Liver (tissue), 3 donors: ENCODE data around the gene FAM90A26.
"Not testable (repeated sequence)": the region's sequence is repeated elsewhere in the genome, so short reads cannot be mapped to it uniquely, and the experiment has no call there.

ENCODE experiments used
- FOXA1 ChIP-seq: IDR thresholded peaks from 2 replicates; pipeline ENCODE4 v1.6.1; 2016; ENCODE audit warnings: antibody characterized with exemption
- RAD21 ChIP-seq, 2 donors: IDR thresholded peaks; 2 replicates each; pipeline ENCODE4 v1.6.1; 2016; ENCODE audit warnings: antibody characterized with exemption in 2 of 2, mild to moderate bottlenecking in 2 of 2
- SP1 ChIP-seq: IDR thresholded peaks from 2 replicates; pipeline ENCODE4 v1.6.1; 2018; ENCODE audit warnings: antibody characterized with exemption, mild to moderate bottlenecking
- TF ChIP-seq, protein P1 (sequence below): fragments of 150-350 bp; IDR thresholded peaks from 2 replicates; pipeline ENCODE4 v1.5.1; 2017; ENCODE audit warnings: improper control_type of control experiment, low read depth, low read length; ENCODE audit not compliant: missing input control
- TF ChIP-seq, protein P2 (sequence below): IDR thresholded peaks from 2 replicates; pipeline ENCODE4 v1.6.1; 2016; ENCODE audit warnings: antibody characterized with exemption, mild to moderate bottlenecking
- TF ChIP-seq, protein P3 (sequence below): IDR thresholded peaks from 2 replicates; pipeline ENCODE4 v1.6.1; 2016; ENCODE audit warnings: antibody characterized with exemption
- TF ChIP-seq, protein P4 (sequence below): IDR thresholded peaks from 2 replicates; pipeline ENCODE4 v1.6.1; 2016; ENCODE audit warnings: antibody characterized with exemption
- donor health status: healthy.
- donor health status: healthy.

DNA sequence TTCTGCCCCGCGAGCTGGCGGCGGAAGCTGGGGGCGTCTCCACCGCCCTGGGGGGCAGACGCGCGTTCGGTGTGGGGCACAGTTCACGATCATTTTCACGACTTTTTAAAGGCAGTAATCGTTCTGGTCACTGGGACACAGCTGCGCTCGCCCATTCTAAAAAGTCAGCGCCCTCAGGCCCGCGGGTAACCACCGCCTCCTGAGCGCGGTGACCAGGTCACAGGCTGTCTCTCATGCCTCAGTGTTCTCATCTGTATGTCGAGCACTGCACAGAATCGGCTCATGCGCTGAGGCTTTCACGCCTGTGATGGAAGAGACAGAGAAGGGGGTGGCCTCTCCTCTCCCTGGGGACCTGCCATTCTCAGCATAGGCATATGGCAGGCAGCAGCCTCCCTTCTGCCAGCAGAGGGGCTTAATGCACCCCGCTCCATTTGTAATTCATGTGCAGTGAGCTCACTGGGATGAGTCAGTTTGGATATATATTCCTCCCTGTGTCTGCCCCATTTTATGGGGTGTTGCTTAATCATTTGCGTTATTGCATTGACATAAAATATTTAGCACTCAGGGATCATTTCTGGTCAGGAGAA, 16.5 kb upstream of the FAM90A26 start:
- not testable (repeated sequence) for TF ChIP-seq SP1; RAD21 (IDR thresholded peaks at IDR 0.05); FOXA1
- TF ChIP-seq, protein P1, sequence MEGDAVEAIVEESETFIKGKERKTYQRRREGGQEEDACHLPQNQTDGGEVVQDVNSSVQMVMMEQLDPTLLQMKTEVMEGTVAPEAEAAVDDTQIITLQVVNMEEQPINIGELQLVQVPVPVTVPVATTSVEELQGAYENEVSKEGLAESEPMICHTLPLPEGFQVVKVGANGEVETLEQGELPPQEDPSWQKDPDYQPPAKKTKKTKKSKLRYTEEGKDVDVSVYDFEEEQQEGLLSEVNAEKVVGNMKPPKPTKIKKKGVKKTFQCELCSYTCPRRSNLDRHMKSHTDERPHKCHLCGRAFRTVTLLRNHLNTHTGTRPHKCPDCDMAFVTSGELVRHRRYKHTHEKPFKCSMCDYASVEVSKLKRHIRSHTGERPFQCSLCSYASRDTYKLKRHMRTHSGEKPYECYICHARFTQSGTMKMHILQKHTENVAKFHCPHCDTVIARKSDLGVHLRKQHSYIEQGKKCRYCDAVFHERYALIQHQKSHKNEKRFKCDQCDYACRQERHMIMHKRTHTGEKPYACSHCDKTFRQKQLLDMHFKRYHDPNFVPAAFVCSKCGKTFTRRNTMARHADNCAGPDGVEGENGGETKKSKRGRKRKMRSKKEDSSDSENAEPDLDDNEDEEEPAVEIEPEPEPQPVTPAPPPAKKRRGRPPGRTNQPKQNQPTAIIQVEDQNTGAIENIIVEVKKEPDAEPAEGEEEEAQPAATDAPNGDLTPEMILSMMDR = not testable (repeated sequence)
- TF ChIP-seq, protein P2, sequence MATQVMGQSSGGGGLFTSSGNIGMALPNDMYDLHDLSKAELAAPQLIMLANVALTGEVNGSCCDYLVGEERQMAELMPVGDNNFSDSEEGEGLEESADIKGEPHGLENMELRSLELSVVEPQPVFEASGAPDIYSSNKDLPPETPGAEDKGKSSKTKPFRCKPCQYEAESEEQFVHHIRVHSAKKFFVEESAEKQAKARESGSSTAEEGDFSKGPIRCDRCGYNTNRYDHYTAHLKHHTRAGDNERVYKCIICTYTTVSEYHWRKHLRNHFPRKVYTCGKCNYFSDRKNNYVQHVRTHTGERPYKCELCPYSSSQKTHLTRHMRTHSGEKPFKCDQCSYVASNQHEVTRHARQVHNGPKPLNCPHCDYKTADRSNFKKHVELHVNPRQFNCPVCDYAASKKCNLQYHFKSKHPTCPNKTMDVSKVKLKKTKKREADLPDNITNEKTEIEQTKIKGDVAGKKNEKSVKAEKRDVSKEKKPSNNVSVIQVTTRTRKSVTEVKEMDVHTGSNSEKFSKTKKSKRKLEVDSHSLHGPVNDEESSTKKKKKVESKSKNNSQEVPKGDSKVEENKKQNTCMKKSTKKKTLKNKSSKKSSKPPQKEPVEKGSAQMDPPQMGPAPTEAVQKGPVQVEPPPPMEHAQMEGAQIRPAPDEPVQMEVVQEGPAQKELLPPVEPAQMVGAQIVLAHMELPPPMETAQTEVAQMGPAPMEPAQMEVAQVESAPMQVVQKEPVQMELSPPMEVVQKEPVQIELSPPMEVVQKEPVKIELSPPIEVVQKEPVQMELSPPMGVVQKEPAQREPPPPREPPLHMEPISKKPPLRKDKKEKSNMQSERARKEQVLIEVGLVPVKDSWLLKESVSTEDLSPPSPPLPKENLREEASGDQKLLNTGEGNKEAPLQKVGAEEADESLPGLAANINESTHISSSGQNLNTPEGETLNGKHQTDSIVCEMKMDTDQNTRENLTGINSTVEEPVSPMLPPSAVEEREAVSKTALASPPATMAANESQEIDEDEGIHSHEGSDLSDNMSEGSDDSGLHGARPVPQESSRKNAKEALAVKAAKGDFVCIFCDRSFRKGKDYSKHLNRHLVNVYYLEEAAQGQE = not testable (repeated sequence)
- TF ChIP-seq, protein P3, sequence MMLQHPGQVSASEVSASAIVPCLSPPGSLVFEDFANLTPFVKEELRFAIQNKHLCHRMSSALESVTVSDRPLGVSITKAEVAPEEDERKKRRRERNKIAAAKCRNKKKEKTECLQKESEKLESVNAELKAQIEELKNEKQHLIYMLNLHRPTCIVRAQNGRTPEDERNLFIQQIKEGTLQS = not testable (repeated sequence)
- TF ChIP-seq, protein P4, sequence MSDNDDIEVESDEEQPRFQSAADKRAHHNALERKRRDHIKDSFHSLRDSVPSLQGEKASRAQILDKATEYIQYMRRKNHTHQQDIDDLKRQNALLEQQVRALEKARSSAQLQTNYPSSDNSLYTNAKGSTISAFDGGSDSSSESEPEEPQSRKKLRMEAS = not testable (repeated sequence)
